Tibial artery (tissue), 4 donors: ENCODE data around the gene OR4M1.
"Not testable (repeated sequence)": the region's sequence is repeated elsewhere in the genome, so short reads cannot be mapped to it uniquely, and the experiment has no call there.

Source experiments
- DNase-seq, 2 donors: peaks; one replicate each; pipeline ENCODE4 v3.0.0-alpha.2; 2019
- H3K27ac ChIP-seq, 2 donors: fragments of 200-600 bp; sonication (generic) in 1 of 2; 1 replicate in 1 of 2; 2 replicates in 1 of 2; pipeline ENCODE4 v1.5.1; 2018 to 2019; ENCODE audit warnings: mild to moderate bottlenecking in 1 of 2
- H3K27me3 ChIP-seq, 2 donors: fragments of 200-600 bp; sonication (generic) in 1 of 2; one replicate each; pipeline versions ENCODE4 v1.5.1 to v1.6.0; 2016 to 2019
- H3K36me3 ChIP-seq, 3 donors: fragments of 200-600 bp; sonication (generic) in 2 of 3; one replicate each; pipeline ENCODE4 v1.5.1; 2016 to 2019; ENCODE audit warnings: mild to moderate bottlenecking in 2 of 3
- H3K4me1 ChIP-seq, 4 donors: fragments of 200-600 bp; sonication (generic) in 2 of 4; 1 replicate in 3 of 4; 2 replicates in 1 of 4; pipeline ENCODE4 v1.5.1; 2016 to 2019
- H3K4me3 ChIP-seq, 2 donors: fragments of 200-600 bp; sonication (generic) in 1 of 2; 1 replicate in 1 of 2; 2 replicates in 1 of 2; pipeline ENCODE4 v1.5.1; 2018 to 2019; ENCODE audit warnings: mild to moderate bottlenecking in 2 of 2
- H3K9me3 ChIP-seq, 3 donors: fragments of 200-600 bp; sonication (generic) in 1 of 3; one replicate each; pipeline ENCODE4 v1.5.1; 2016 to 2019
- CTCF ChIP-seq, 2 experiments: fragments of 200-600 bp in 1 of 2; fragments of 450-650 bp in 1 of 2; IDR thresholded peaks; one replicate each; pipeline ENCODE4 v1.5.1; 2017 to 2019; ENCODE audit warnings: antibody characterized with exemption in 2 of 2, mild to moderate bottlenecking in 1 of 2, moderate library complexity in 1 of 2
- intact Hi-C: fragments of 100-400 bp; cut with DNase I; formaldehyde crosslinking; loops from one replicate; pipeline ENCODE4 v1.15.0; 2023; ENCODE audit warnings: low total_unique reads

Gene OR4M1

GRCh38 chr14:19771895-19772430 lies 1.3 kb upstream of the OR4M1 start:
- H3K27me3 ChIP-seq: no peaks in the 10 kb centered on the region
- intact Hi-C loops: no loop called here

DNA sequence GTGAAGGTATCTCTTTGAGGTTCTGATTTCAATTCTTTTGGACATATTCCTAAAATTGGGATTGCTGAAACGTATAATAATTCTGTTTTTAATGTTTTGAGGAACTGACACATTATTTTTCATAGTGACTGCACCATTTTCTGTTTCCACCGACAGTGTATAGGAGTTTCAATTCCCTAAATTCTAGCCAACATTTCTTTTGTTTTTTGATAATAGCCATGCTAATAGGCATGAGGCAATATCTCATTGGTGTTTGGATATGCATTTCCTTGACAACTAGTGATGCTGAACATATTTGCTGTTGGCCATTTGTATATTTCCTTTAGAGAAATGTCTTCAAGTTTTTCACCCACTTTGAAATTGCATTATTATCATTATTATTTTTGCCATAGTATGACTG lies 850 bp upstream of the OR4M1 start:
- H3K27me3 ChIP-seq, H3K9me3 ChIP-seq, H3K4me3 ChIP-seq, H3K36me3 ChIP-seq, H3K27ac ChIP-seq, H3K4me1 ChIP-seq, intact Hi-C loops, DNase-seq: not testable (repeated sequence)

More at GRCh38 chr14:19771895-19772430, 1.3 kb upstream of the OR4M1 start:
- no peaks in the 10 kb centered on the region for H3K9me3 ChIP-seq
- DNase-seq: no peak
- TF ChIP-seq CTCF (IDR thresholded peaks at IDR 0.05): no peak
- no peak overlapping the region for H3K27ac ChIP-seq
- H3K36me3 ChIP-seq: no peaks in the 10 kb centered on the region
- no peak overlapping the region for H3K4me3 ChIP-seq
- H3K4me1 ChIP-seq: no peaks in the 10 kb centered on the region

DNA sequence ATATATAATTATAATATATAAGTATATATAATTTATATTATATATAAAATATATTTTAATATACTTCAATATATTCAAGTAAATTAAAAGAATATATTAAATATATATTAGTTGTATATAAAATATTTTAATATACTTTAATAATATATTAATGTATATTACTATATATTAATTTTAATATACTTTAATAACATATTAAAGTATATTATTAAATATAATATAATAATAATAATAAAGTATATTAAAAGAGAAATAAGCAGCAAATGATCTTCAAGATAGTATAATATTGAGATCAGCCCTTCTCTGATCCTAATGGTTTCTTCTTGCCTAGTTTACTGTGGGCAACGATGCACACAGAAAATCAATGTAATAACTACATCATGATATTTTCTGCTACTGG lies 2.3 kb downstream of the OR4M1 start:
- no peaks in the 10 kb centered on the region for H3K36me3 ChIP-seq
- no peak overlapping the region for H3K27ac ChIP-seq
- DNase-seq: no peak
- no peak overlapping the region for H3K4me3 ChIP-seq
- no peaks in the 10 kb centered on the region for H3K9me3 ChIP-seq
- intact Hi-C loops: no loop called here
- H3K4me1 ChIP-seq: no peaks in the 10 kb centered on the region
- TF ChIP-seq CTCF (IDR thresholded peaks at IDR 0.05): no peak
- H3K27me3 ChIP-seq: no peaks in the 10 kb centered on the region

DNA sequence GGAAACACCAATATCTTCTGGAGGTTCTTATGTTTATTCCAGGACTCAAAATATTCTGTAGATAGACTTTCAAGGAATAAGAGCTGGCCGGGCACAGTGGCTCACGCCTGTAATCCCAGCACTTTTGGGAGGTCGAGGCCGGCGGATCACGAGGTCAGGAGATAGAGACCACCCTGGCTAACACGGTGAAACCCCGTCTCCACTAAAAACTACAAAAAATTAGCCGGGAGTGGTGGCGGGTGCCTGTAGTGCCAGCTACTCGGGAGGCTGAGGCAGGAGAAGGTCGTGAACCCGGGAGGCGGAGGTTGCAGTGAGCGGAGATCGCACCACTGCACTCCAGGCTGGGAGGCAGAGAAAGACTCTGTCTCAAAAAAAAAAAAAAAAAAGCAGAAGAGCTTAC lies 12.5 kb downstream of the OR4M1 start:
- H3K27ac ChIP-seq, intact Hi-C loops, H3K36me3 ChIP-seq, DNase-seq, H3K9me3 ChIP-seq, H3K4me1 ChIP-seq, H3K27me3 ChIP-seq, H3K4me3 ChIP-seq: not testable (repeated sequence)

- H3K4me1 ChIP-seq, intact Hi-C loops, H3K27ac ChIP-seq, H3K9me3 ChIP-seq, DNase-seq, H3K36me3 ChIP-seq, H3K27me3 ChIP-seq, H3K4me3 ChIP-seq: not testable (repeated sequence)
Measured at GRCh38 chr14:19787318-19787717, 14.0 kb downstream of the OR4M1 start.

- H3K27me3 ChIP-seq, H3K27ac ChIP-seq, H3K9me3 ChIP-seq, H3K4me3 ChIP-seq, H3K36me3 ChIP-seq, H3K4me1 ChIP-seq, intact Hi-C loops, DNase-seq: not testable (repeated sequence)
Measured at GRCh38 chr14:19788150-19788549, 14.8 kb downstream of the OR4M1 start.

DNA sequence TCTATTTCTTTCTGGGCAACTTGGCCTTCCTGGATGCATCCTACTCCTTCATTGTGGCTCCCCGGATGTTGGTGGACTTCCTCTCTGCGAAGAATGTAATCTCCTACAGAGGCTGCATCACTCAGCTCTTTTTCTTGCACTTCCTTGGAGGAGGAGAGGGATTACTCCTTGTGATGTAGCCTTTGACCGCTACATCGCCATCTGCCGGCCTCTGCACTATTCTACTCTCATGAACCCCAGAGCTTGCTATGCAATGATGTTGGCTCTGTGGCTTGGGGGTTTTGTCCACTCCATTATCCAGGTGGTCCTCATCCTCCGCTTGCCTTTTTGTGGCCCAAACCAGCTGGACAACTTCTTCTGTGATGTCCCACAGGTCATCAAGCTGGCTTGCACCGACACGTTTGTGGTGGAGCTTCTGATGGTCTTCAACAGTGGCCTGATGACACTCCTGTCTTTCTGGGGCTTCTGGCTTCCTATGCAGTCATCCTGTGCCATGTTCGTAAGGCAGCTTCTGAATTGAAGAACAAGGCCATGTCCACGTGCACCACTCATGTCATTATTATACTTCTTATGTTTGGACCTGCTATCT lies 23.3 kb downstream of the OR4M1 start:
- H3K27me3 ChIP-seq, intact Hi-C loops, DNase-seq: not testable (repeated sequence)

DNA sequence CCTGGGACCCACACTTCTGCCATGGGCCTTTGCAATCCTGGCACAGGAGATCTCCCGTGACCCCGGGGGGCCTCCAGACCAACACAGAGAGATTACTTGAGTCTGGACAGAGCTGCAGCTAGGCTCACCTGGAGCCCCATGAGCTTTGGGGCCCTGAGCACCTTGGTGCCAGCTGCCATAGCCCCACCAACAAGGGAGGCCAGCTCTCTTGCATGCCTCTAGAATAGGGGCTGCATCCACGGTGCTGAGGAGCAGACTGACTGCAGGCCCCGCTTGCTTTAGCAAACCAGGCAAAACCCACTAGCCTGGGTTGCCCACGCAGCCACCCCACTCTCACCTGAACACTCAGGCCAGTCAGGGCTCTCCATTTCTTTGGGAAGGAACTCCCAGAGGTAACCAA lies 26.6 kb downstream of the OR4M1 start:
- peak in 1 of 2 donors; percentile 43 for DNase-seq
- Histone ChIP-seq H3K27ac (no peak overlapping the region), H3K4me3 (no peak overlapping the region), H3K36me3 (no peaks in the 10 kb centered on the region), H3K9me3 (peaks cover 0 to 11% (median 0%) of the 10 kb centered on the region in 3 donors), H3K27me3 (no peaks in the 10 kb centered on the region), H3K4me1 (no peaks in the 10 kb centered on the region)
- intact Hi-C loops: no loop called here
- TF ChIP-seq CTCF (IDR thresholded peaks at IDR 0.05): no peak

More for the DNA sequence above, 23.3 kb downstream of the OR4M1 start:
- H3K27ac ChIP-seq, H3K4me1 ChIP-seq, H3K9me3 ChIP-seq, H3K36me3 ChIP-seq, H3K4me3 ChIP-seq: not testable (repeated sequence)
